Heart left ventricle (tissue), 13 donors: Measurements from ENCODE around the gene FBXO34.

Experiments used
- CTCF ChIP-seq, 12 donors: fragments of 200-600 bp; sonication (generic) in 4 of 12; IDR thresholded peaks; one replicate each; pipeline versions ENCODE4 v1.5.0 to v1.8.0; 2018 to 2022; ENCODE audit warnings: antibody characterized with exemption in 12 of 12, mild to moderate bottlenecking in 5 of 12
- POLR2A ChIP-seq, 2 donors: fragments of 450-650 bp; IDR thresholded peaks; one replicate each; pipeline ENCODE4 v1.6.1; 2017; ENCODE audit warnings: antibody characterized with exemption in 2 of 2, mild to moderate bottlenecking in 2 of 2, moderate library complexity in 2 of 2
- donor health status: ischemic (EF 13 %, LVEDD 7.1; RV severe dilation, severe dysfunction).
- donor health status: DM: no; HTN: yes; CAD: no.
- donor health status: DM: no; HTN: no; CAD: no.
- donor health status: ischemic (EF 25% LVEDD 6.9; RV normal size, moderate dysfunction).
- donor health status: ischemic (EF 25% LVEDD 5.7; RV mildly dilated, moderate dysfunction).
- donor health status: ischemic (EF 35%, LVEDD 5.7; RV mildly dilated, moderate dysfunction).
- donor health status: nonischemic (EF 11% LVEDD 7.7; RV severe dilation, severe dysfunction).
- donor health status: DM: yes; HTN: yes; CAD: no.
- donor health status: PGD.
- donor health status: ischemic (EF 29% LVEDD 5.4; RV normal size, mild dysfunction).
- donor health status: nonischemic (EF 23%, LVEDD 6.1; RV moderate dilation, normal function).

GRCh38 chr14:55272387-55272786 is 1.2 kb downstream of the FBXO34 start:
- TF ChIP-seq CTCF (IDR thresholded peaks at IDR 0.05) (no peak), POLR2A (IDR thresholded peaks at IDR 0.05) (no peak)
